ENCODE results near the gene GNA15. TPM values are rescaled to one million over a fixed set of nuclear protein-coding genes. Genes with fewer than 3 reads are reported as not detected.

Gene GNA15
- total and polyA plus RNA-seq, 2 of the 8 experiments (the other 6 are each of a cell fraction or from before 2014, with no cell fraction given), result 0.26 to 0.45 TPM

- no peak overlapping the region for H3K27ac ChIP-seq (ENCODE audit: low read depth, low read length)
- H2AFZ ChIP-seq (ENCODE audit: low read length), result no peak overlapping the region
- no peak for TF ChIP-seq SP1 (IDR thresholded peaks at IDR 0.05; ENCODE audit: low read depth, low read length)
- no peak for TF ChIP-seq RNF2 (IDR thresholded peaks at IDR 0.05; ENCODE audit: borderline replicate concordance, low read depth, low read length, missing control alignments, poor library complexity, severe bottlenecking)
- no peak overlapping the region for H3K14ac ChIP-seq (ENCODE audit: insufficient read length)
- ChIA-PET CTCF (ENCODE audit: partially characterized antibody) (interaction anchor here (0.7 to 20.0 kb wide), 11 partner anchors 11 to 151 kb away, joined by 3 to 339 read pairs (median 7); no protein-coding TSS in a partner anchor), POLR2A (ENCODE audit: partially characterized antibody) (no interaction called here)
- no peak overlapping the region for H3K4me2 ChIP-seq (ENCODE audit: insufficient read depth in 1 of 2, low read depth in 2 of 2, low read length in 2 of 2)
- no peak overlapping the region for H3K56ac ChIP-seq (replicated peaks; ENCODE audit: insufficient read length, low read depth, low read length)
- no peaks in the 10 kb centered on the region for H3K36me3 ChIP-seq (ENCODE audit: control insufficient read depth in 2 of 4, insufficient read depth in 4 of 4, low read length in 3 of 4)
- no peak for DNase-seq (ENCODE audit: low read depth in 1 of 2, low spot score in 2 of 2)
- H2BK20ac ChIP-seq (ENCODE audit: low read length), result no peak overlapping the region
- H3K23me2 ChIP-seq (ENCODE audit: low read depth, low read length), result no peaks in the 10 kb centered on the region
- H3K18ac ChIP-seq (ENCODE audit: extremely low read depth, low read length), result no peak overlapping the region
- H4K91ac ChIP-seq (replicated peaks; ENCODE audit: insufficient read length, low read length), result no peak overlapping the region
- no peak for FAIRE-seq
- WGBS, 2 experiments (ENCODE audit: extremely low coverage in 1 of 2, insufficient coverage in 1 of 2, insufficient read length in 1 of 2, insufficient replicate concordance in 2 of 2, low coverage in 1 of 2, low lambda C conversion rate in 2 of 2, missing lambda C conversion rate in 1 of 2), result 91% methylated on average over 22 of the region's 22 CpGs; no CpG with 5 or more reads in 1 of the 2 experiments
- no peak overlapping the region for H3K4ac ChIP-seq (replicated peaks; ENCODE audit: insufficient read length, low read depth, low read length)
- no peak overlapping the region for H2BK15ac ChIP-seq (ENCODE audit: low read length)
- H3K4me1 ChIP-seq (replicated peaks in 1 of 4; ENCODE audit: control insufficient read depth in 3 of 4, insufficient read depth in 4 of 4, low read length in 3 of 4), result peaks cover 0 to 5% (median 2%) of the 10 kb centered on the region in 4 experiments; a peak in 5 of 7 replicates
- peaks cover 6% of the 10 kb centered on the region; the same call in 1 of the 2 replicates for H3K79me1 ChIP-seq (ENCODE audit: low read depth, low read length)
- no peak overlapping the region for H2BK120ac ChIP-seq (replicated peaks; ENCODE audit: low read depth, low read length)
- peaks cover 0 to 39% of the 10 kb centered on the region in 2 experiments; a peak in 3 of 4 replicates for H3K79me2 ChIP-seq (ENCODE audit: control insufficient read depth in 1 of 2, insufficient read depth in 2 of 2, low read length in 2 of 2)
- H3K9me3 ChIP-seq (ENCODE audit: insufficient read depth in 2 of 2, low read depth in 1 of 2, low read length in 1 of 2), result no peaks in the 10 kb centered on the region
- H2AK5ac ChIP-seq (ENCODE audit: low read depth, low read length), result peak overlapping the region; percentile 79; the same call in 1 of the 2 replicates
- peak overlapping the region; percentile 18; the same call in 1 of the 2 replicates for H4K8ac ChIP-seq (ENCODE audit: extremely low read depth, insufficient read depth, low read length)
- H4K5ac ChIP-seq (ENCODE audit: insufficient read length, low read depth, low read length), result no peak overlapping the region
- no peak overlapping the region for H3K4me3 ChIP-seq (ENCODE audit: extremely low read depth in 1 of 4, insufficient read depth in 2 of 4, low read depth in 3 of 4, low read length in 4 of 4)
- peak overlapping the region; percentile 35; the same call in 1 of the 2 replicates for H2BK5ac ChIP-seq (ENCODE audit: low read depth, low read length)
- H3K23ac ChIP-seq (ENCODE audit: insufficient read length), result no peak overlapping the region
- no peak overlapping the region for H3K9ac ChIP-seq (replicated peaks in 1 of 4; ENCODE audit: extremely low read depth in 1 of 4, low read depth in 3 of 4, low read length in 3 of 4)
- H3K27me3 ChIP-seq (replicated peaks in 1 of 4; ENCODE audit: control insufficient read depth in 3 of 4, extremely low read depth in 1 of 4, insufficient read depth in 3 of 4, low read length in 3 of 4), result peaks cover 0 to 2% (median 0%) of the 10 kb centered on the region in 4 experiments; a peak in 1 of 7 replicates
- peaks cover 4 to 15% of the 10 kb centered on the region in 2 experiments for H4K20me1 ChIP-seq (replicated peaks in 1 of 2; ENCODE audit: control insufficient read depth in 1 of 2, insufficient read depth in 2 of 2, low read length in 2 of 2)
- H2BK12ac ChIP-seq (ENCODE audit: low read depth, low read length), result no peak overlapping the region
Observed at GRCh38 chr19:3109491-3109890, 26.3 kb upstream of the GNA15 start.
